VCaP (cell line): Measurements from ENCODE around the gene NGEF.
A peak's percentile ranks its signal among the peaks of the same experiment; 100 is the strongest.

ENCODE experiments used
- H3K27ac ChIP-seq: fragments of 450-650 bp; 2 replicates; pipeline ENCODE4 v1.5.1; 2017
- CTCF ChIP-seq: fragments of 450-650 bp; conservative IDR thresholded peaks from 2 replicates; pipeline ENCODE4 v1.5.1; 2017; ENCODE audit warnings: mild to moderate bottlenecking, moderate library complexity

NGEF gene

GRCh38 chr2:232984451-232985207 is 28.4 kb downstream of the NGEF start:
- H3K27ac ChIP-seq = no peak overlapping the region
- TF ChIP-seq CTCF = no peak

- no peak for TF ChIP-seq CTCF
- no peak overlapping the region for H3K27ac ChIP-seq
Measured at GRCh38 chr2:232983669-232984140, 29.4 kb downstream of the NGEF start.

GRCh38 chr2:232982926-232983668 is 30.0 kb downstream of the NGEF start:
- H3K27ac ChIP-seq = no peak overlapping the region
- TF ChIP-seq CTCF = no peak

- no peak for TF ChIP-seq CTCF
- peak overlapping the region; percentile 79 for H3K27ac ChIP-seq
Measured at GRCh38 chr2:232981767-232982360, 31.2 kb downstream of the NGEF start.

GRCh38 chr2:232981356-232981755 is 31.7 kb downstream of the NGEF start:
- H3K27ac ChIP-seq = peak overlapping the region; percentile 79
- no peak for TF ChIP-seq CTCF

GRCh38 chr2:232980683-232981082 is 32.4 kb downstream of the NGEF start:
- TF ChIP-seq CTCF = no peak
- H3K27ac ChIP-seq = peak overlapping the region; percentile 79

GRCh38 chr2:232979871-232980461 is 33.1 kb downstream of the NGEF start:
- no peak for TF ChIP-seq CTCF
- H3K27ac ChIP-seq = peak overlapping the region; percentile 79; the same call in 1 of the 2 replicates
